ENCODE measurements around the gene CMTM8.
"Not testable (repeated sequence)": the region's sequence is repeated elsewhere in the genome, so short reads cannot be mapped to it uniquely, and the experiment has no call there.

CMTM8 gene

GRCh38 chr3:32383136-32383711 is 144.7 kb downstream of the CMTM8 start:
- FAIRE-seq (no peak), DNase-seq (ENCODE audit: insufficient read length, low spot score) (no peak)
- TF ChIP-seq POLR2AphosphoS5 (IDR thresholded peaks at IDR 0.05; ENCODE audit: low read depth, low read length), result no peak
- no peak for TF ChIP-seq SPI1 (IDR thresholded peaks at IDR 0.05; ENCODE audit: low read depth, low read length)
- no peak for TF ChIP-seq PAX5 (IDR thresholded peaks at IDR 0.05; ENCODE audit: insufficient read depth, low read length, severe bottlenecking)
- no peak for TF ChIP-seq POLR2A (IDR thresholded peaks at IDR 0.05; ENCODE audit: low read depth, low read length)
- TF ChIP-seq POU2F2 (IDR thresholded peaks at IDR 0.05; ENCODE audit: low read depth, low read length), result no peak
- no peak for TF ChIP-seq TAF1 (IDR thresholded peaks at IDR 0.05; ENCODE audit: low read depth, low read length)

- TF ChIP-seq SPI1 (IDR thresholded peaks at IDR 0.05; ENCODE audit: low read depth, low read length) (no peak), POLR2A (IDR thresholded peaks at IDR 0.05; ENCODE audit: low read depth, low read length) (no peak), POLR2AphosphoS5 (IDR thresholded peaks at IDR 0.05; ENCODE audit: low read depth, low read length) (no peak), POU2F2 (IDR thresholded peaks at IDR 0.05; ENCODE audit: low read depth, low read length) (no peak), PAX5 (IDR thresholded peaks at IDR 0.05; ENCODE audit: insufficient read depth, low read length, severe bottlenecking) (no peak), TAF1 (IDR thresholded peaks at IDR 0.05; ENCODE audit: low read depth, low read length) (no peak)
- no peak for DNase-seq (ENCODE audit: insufficient read length, low spot score)
- FAIRE-seq, result no peak
Observed at GRCh38 chr3:32384938-32385337, 146.5 kb downstream of the CMTM8 start.

DNA sequence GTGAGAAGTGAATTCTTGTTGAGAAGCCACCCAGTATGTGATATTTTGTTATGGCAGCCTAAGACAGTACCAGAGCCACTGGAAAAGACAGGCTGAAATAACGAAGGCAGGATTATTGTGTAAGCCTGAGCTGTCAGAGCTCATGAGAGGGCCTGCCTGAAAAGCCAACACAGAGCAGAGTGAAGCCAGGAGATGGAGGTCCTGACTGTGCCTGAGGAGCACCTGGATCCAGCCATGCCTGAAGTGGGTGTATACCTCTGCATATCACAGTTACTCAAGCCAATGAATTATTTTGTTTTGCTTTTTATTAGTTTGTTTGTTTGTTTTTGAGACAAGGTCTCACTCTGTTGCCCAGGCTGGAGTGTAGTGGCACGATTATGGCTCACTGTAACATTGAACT is 149.0 kb downstream of the CMTM8 start:
- TF ChIP-seq SPI1 (IDR thresholded peaks at IDR 0.05; ENCODE audit: low read depth, low read length) (no peak), POLR2AphosphoS5 (IDR thresholded peaks at IDR 0.05; ENCODE audit: low read depth, low read length) (no peak), TAF1 (IDR thresholded peaks at IDR 0.05; ENCODE audit: low read depth, low read length) (no peak), PAX5 (IDR thresholded peaks at IDR 0.05; ENCODE audit: insufficient read depth, low read length, severe bottlenecking) (no peak), POLR2A (IDR thresholded peaks at IDR 0.05; ENCODE audit: low read depth, low read length) (no peak), POU2F2 (IDR thresholded peaks at IDR 0.05; ENCODE audit: low read depth, low read length) (no peak)
- DNase-seq (ENCODE audit: insufficient read length, low spot score) (no peak), FAIRE-seq (no peak)

DNA sequence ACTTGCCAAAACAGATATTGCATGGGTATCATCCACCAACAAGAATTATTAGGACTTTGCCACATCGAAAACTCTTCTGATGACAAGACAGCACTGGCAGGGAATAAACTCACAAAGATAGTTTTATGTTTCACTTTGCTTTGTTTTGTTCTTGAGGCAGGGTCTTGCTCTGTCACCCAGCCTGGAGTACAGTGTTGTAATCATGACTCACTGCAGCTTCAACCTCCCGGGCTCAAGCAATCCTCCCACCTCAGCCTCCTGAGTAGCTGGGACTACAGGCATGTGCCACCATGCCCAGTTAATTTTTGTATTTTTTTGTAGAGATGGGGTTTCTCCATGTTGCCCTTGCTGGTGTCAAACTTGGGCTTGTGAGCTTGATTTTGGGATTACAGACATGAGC is 151.1 kb downstream of the CMTM8 start:
- not testable (repeated sequence) for FAIRE-seq

DNA sequence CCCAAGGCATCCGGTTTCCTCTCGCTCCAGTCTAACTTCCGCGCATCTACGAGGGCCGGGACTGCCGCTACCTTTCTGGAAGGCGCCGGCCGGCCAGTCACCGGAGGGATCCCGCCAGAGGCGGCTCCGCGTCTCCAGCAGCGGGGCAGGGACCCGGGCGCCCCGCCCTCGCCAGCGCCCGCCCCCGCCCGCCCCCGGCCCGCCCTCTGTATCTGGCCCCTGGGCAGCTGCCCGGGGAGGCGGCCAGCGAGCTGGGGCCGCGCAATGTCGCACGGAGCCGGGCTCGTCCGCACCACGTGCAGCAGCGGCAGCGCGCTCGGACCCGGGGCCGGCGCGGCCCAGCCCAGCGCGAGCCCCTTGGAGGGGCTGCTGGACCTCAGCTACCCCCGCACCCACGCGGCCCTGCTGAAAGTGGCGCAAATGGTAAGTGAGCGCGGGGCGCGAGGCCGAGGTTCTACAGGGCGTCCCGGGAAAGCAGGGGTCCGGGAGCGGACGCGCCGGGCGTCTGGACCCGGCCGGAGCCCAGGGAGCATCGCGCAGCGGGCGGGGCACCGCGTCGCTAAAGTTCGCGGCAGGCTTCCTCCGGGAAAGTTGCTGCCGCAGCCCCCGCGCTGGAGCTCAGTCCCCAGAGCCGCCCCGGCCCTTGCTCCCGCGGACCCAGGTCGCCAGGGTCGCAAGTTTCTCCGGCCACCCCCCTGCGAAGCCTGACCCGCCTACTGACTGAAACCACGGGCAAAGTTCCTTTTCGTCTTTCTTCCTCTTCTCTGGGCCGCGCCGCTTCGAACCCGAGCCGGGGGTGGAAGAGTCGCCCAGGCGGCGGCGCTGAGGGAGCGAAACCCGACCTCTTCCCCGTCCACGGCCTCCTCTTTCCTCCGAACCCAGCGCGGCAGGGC is 153.4 kb downstream of the CMTM8 start, which contains the start of gene CMTM7:
TSS of gene CMTM7 (plus strand) at position 211 of the 893 bp plus-strand sequence. CDS start at position 265, 54 bp downstream.
- TF ChIP-seq POLR2AphosphoS5 (IDR thresholded peaks at IDR 0.05; ENCODE audit: low read depth, low read length) (no peak), POU2F2 (IDR thresholded peaks at IDR 0.05; ENCODE audit: low read depth, low read length) (no peak), TAF1 (IDR thresholded peaks at IDR 0.05; ENCODE audit: low read depth, low read length) (no peak), PAX5 (IDR thresholded peaks at IDR 0.05; ENCODE audit: insufficient read depth, low read length, severe bottlenecking) (no peak), SPI1 (IDR thresholded peaks at IDR 0.05; ENCODE audit: low read depth, low read length) (no peak), POLR2A (IDR thresholded peaks at IDR 0.05; ENCODE audit: low read depth, low read length) (no peak)
- DNase-seq (ENCODE audit: insufficient read length, low spot score) (no peak), FAIRE-seq (no peak)

More for the DNA sequence above, 151.1 kb downstream of the CMTM8 start:
- not testable (repeated sequence) for DNase-seq (ENCODE audit: insufficient read length, low spot score)

- DNase-seq (ENCODE audit: insufficient read length, low spot score), result no peak
- TF ChIP-seq SPI1 (IDR thresholded peaks at IDR 0.05; ENCODE audit: low read depth, low read length) (no peak), POLR2AphosphoS5 (IDR thresholded peaks at IDR 0.05; ENCODE audit: low read depth, low read length) (no peak)
Observed at GRCh38 chr3:32392536-32393302, 154.2 kb downstream of the CMTM8 start.

DNA sequence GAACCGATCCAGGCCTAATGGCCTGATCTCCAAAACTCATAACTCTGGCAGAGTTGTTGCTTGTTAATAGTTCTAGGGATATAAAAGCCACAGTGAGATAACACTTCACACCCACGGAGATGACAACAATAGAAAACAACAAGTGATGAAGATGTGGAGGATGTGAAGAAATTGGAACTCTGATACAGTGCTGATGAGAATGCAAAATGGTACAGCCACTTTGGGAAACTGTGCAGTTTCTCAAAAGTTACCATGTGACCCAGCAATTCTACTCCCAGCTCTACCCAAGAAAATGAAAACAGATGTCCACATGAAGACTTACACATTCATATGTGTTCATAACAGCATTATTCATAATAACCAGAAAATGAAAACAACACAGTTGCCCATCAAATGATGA is 157.0 kb downstream of the CMTM8 start:
- TF ChIP-seq POU2F2 (IDR thresholded peaks at IDR 0.05; ENCODE audit: low read depth, low read length), result no peak
- no peak for DNase-seq (ENCODE audit: insufficient read length, low spot score)
- FAIRE-seq, result no peak

More at GRCh38 chr3:32392536-32393302, 154.2 kb downstream of the CMTM8 start:
- no peak for FAIRE-seq

DNA sequence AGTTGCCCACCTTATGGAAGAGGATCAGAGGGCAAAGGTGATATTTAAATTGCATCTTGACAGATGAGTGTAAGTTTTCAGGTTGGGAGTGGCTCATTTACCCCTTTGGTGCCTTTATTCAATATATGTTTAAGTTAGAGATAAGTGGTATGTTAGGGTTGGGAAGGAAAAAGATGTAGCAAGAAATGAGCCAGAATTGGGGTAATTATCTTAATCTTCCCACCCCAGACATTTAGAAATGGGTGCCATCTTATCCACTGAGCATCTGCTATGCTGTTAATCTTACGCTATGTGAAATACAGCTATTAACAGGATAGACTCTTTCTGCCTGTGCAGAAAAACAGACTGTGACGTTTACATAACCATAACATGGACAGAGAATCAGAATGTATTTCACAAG is 159.5 kb downstream of the CMTM8 start:
- no peak for TF ChIP-seq POLR2AphosphoS5 (IDR thresholded peaks at IDR 0.05; ENCODE audit: low read depth, low read length)
- no peak for TF ChIP-seq PAX5 (IDR thresholded peaks at IDR 0.05; ENCODE audit: insufficient read depth, low read length, severe bottlenecking)
- no peak for TF ChIP-seq POU2F2 (IDR thresholded peaks at IDR 0.05; ENCODE audit: low read depth, low read length)
- no peak for TF ChIP-seq TAF1 (IDR thresholded peaks at IDR 0.05; ENCODE audit: low read depth, low read length)
- TF ChIP-seq POLR2A (IDR thresholded peaks at IDR 0.05; ENCODE audit: low read depth, low read length), result no peak
- TF ChIP-seq SPI1 (IDR thresholded peaks at IDR 0.05; ENCODE audit: low read depth, low read length), result no peak
- FAIRE-seq (no peak), DNase-seq (ENCODE audit: insufficient read length, low spot score) (no peak)

- FAIRE-seq, result no peak
- TF ChIP-seq SPI1 (IDR thresholded peaks at IDR 0.05; ENCODE audit: low read depth, low read length) (no peak), PAX5 (IDR thresholded peaks at IDR 0.05; ENCODE audit: insufficient read depth, low read length, severe bottlenecking) (no peak), POLR2AphosphoS5 (IDR thresholded peaks at IDR 0.05; ENCODE audit: low read depth, low read length) (no peak), POLR2A (IDR thresholded peaks at IDR 0.05; ENCODE audit: low read depth, low read length) (no peak)
- no peak for DNase-seq (ENCODE audit: insufficient read length, low spot score)
Observed at GRCh38 chr3:32398531-32398930, 160.1 kb downstream of the CMTM8 start.

All from GM12891 (cell line).